ENCODE results near the gene ANKS1B.

- TF ChIP-seq CTCF (IDR thresholded peaks at IDR 0.05; ENCODE audit: low read length) (no peak), EZH2 (IDR thresholded peaks at IDR 0.05; ENCODE audit: borderline replicate concordance, low read length) (no peak)
Measured at GRCh38 chr12:99367181-99367580, 617.6 kb downstream of the ANKS1B start.

Measured in OCI-LY1 (cell line).